22Rv1 (cell line): ENCODE measurements around the gene ITGB7.

Experiments
- ZFX ChIP-seq: fragments of 450-650 bp; IDR thresholded peaks from 2 replicates; pipeline ENCODE4 v1.6.1; 2017; ENCODE audit warnings: antibody characterized with exemption, borderline replicate concordance
- TF ChIP-seq, protein P1 (sequence below): fragments of 450-650 bp; IDR thresholded peaks from 2 replicates; pipeline ENCODE4 v1.5.1; 2017; ENCODE audit warnings: mild to moderate bottlenecking

- TF ChIP-seq, protein P1, sequence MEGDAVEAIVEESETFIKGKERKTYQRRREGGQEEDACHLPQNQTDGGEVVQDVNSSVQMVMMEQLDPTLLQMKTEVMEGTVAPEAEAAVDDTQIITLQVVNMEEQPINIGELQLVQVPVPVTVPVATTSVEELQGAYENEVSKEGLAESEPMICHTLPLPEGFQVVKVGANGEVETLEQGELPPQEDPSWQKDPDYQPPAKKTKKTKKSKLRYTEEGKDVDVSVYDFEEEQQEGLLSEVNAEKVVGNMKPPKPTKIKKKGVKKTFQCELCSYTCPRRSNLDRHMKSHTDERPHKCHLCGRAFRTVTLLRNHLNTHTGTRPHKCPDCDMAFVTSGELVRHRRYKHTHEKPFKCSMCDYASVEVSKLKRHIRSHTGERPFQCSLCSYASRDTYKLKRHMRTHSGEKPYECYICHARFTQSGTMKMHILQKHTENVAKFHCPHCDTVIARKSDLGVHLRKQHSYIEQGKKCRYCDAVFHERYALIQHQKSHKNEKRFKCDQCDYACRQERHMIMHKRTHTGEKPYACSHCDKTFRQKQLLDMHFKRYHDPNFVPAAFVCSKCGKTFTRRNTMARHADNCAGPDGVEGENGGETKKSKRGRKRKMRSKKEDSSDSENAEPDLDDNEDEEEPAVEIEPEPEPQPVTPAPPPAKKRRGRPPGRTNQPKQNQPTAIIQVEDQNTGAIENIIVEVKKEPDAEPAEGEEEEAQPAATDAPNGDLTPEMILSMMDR, result no peak
- no peak for TF ChIP-seq ZFX
Observed at GRCh38 chr12:53205747-53206419, 1.2 kb downstream of the ITGB7 start.
